Upper lobe of left lung (tissue), 4 donors: ENCODE results near the gene SLC27A4.

Experiments used
- CTCF ChIP-seq, 6 experiments: fragments of 450-650 bp in 4 of 6; fragments of 200-600 bp in 2 of 6; sonication (generic) in 2 of 6; IDR thresholded peaks; one replicate each; pipeline ENCODE4 v1.5.1; 2016 to 2019; ENCODE audit warnings: antibody characterized with exemption in 6 of 6
- EP300 ChIP-seq, 4 donors: sonication (generic); formaldehyde crosslinking; IDR thresholded peaks; one replicate each; pipeline ENCODE4 v1.5.1; 2017; ENCODE audit warnings: antibody characterized with exemption in 4 of 4, control low read depth in 2 of 4
- POLR2A ChIP-seq, 4 donors: fragments of 450-650 bp; IDR thresholded peaks; one replicate each; pipeline ENCODE4 v1.5.1; 2016 to 2017; ENCODE audit warnings: antibody characterized with exemption in 4 of 4, mild to moderate bottlenecking in 2 of 4

GRCh38 chr9:128390813-128391711, 50.7 kb downstream of the SLC27A4 start:
- TF ChIP-seq POLR2A (IDR thresholded peaks at IDR 0.05) (no peak), CTCF (IDR thresholded peaks at IDR 0.05) (no peak), EP300 (IDR thresholded peaks at IDR 0.05) (no peak)
